ENCODE results near the gene FBXO31. TPM values are rescaled to one million over a fixed set of nuclear protein-coding genes. Genes with fewer than 3 reads are reported as not detected.
"Not testable (repeated sequence)": the region's sequence is repeated elsewhere in the genome, so short reads cannot be mapped to it uniquely, and the experiment has no call there.

FBXO31 gene
- total RNA-seq, 1 donor from 2014 or later: 34.7 TPM

DNA sequence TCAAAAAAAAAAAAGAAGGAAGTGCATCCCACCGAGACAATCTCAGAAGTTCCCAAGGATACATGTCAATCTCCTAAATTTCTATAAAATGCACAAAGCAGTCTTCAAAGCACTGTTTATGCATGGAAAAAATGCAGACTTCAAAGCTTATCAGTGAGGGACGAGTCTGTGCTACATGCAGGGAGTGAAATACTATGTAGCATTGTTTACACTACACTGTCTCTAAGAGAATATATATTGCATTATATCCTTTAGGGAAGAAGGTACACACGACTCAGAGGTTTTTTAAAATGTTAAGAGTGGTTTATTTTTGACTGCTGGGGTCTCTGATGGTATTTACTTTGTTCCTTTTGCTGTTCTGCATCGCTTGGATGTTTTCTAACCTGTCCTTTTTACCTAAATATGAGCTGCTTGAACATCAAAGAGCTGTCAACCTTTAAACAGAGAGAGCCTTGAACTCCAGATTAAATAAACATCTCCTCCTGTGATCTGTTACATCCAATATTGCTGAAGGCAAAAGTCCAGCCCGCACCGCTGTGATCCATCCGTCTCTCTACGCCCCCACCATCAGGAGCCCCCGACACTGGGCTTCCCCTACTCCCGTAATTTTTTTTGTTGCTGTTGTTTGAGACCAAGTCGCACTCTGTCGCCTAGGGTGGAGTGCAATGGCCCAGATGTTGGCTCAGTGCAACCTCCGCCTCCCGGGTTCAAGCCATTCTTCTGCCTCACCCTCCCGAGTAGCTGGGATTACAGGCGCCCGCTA, 1.4 kb downstream of the FBXO31 start:
- Mint-ChIP-seq H3K4me3 (ENCODE audit: unreplicated experiment) (peak overlapping the region; percentile 85), H3K27ac (ENCODE audit: unreplicated experiment) (peak overlapping the region; percentile 82), H3K27me3 (ENCODE audit: unreplicated experiment) (no peaks in the 10 kb centered on the region), H3K9me3 (ENCODE audit: unreplicated experiment) (no peaks in the 10 kb centered on the region), H3K4me1 (ENCODE audit: unreplicated experiment) (peaks cover 39% of the 10 kb centered on the region), H3K36me3 (ENCODE audit: unreplicated experiment) (peaks cover 3% of the 10 kb centered on the region)
- no peak for TF ChIP-seq CTCF (IDR thresholded peaks at IDR 0.05)
- DNase-seq (ENCODE audit: extremely low spot score, unreplicated experiment): no peak

GRCh38 chr16:87380881-87381280, 2.7 kb downstream of the FBXO31 start:
- Mint-ChIP-seq H3K9me3 (ENCODE audit: unreplicated experiment) (no peaks in the 10 kb centered on the region), H3K4me1 (ENCODE audit: unreplicated experiment) (peaks cover 36% of the 10 kb centered on the region), H3K27ac (ENCODE audit: unreplicated experiment) (peak overlapping the region; percentile 55), H3K27me3 (ENCODE audit: unreplicated experiment) (no peaks in the 10 kb centered on the region), H3K4me3 (ENCODE audit: unreplicated experiment) (peak overlapping the region; percentile 41), H3K36me3 (ENCODE audit: unreplicated experiment) (peaks cover 3% of the 10 kb centered on the region)
- TF ChIP-seq CTCF (IDR thresholded peaks at IDR 0.05): no peak
- DNase-seq (ENCODE audit: extremely low spot score, unreplicated experiment): no peak

DNA sequence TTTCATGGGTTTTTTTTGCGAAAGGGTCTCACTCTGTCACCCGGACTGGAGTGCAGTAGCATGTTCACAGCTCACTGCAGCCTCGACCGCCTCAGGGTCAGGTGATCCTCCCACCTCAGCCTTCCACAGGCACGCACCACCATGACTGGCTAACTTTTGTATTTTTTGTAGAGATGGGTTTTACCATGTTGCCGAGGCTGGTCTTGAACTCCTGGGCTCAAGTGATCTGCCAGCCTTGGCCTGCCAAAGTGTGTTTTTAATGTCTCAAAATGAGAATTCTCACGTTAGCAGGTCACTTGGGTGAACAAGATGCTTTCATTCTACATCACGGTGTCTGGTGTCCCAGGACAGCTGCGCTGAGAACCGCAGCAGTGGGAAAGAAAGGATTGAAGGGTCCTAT, 3.2 kb downstream of the FBXO31 start:
- TF ChIP-seq CTCF (IDR thresholded peaks at IDR 0.05): no peak
- no peaks in the 10 kb centered on the region for H3K27me3 Mint-ChIP-seq (ENCODE audit: unreplicated experiment)
- no peaks in the 10 kb centered on the region for H3K9me3 Mint-ChIP-seq (ENCODE audit: unreplicated experiment)
- no peak for DNase-seq (ENCODE audit: extremely low spot score, unreplicated experiment)
- H3K4me3 Mint-ChIP-seq (ENCODE audit: unreplicated experiment): no peak overlapping the region
- peaks cover 41% of the 10 kb centered on the region for H3K4me1 Mint-ChIP-seq (ENCODE audit: unreplicated experiment)
- peaks cover 3% of the 10 kb centered on the region for H3K36me3 Mint-ChIP-seq (ENCODE audit: unreplicated experiment)
- peak overlapping the region; percentile 55 for H3K27ac Mint-ChIP-seq (ENCODE audit: unreplicated experiment)

DNA sequence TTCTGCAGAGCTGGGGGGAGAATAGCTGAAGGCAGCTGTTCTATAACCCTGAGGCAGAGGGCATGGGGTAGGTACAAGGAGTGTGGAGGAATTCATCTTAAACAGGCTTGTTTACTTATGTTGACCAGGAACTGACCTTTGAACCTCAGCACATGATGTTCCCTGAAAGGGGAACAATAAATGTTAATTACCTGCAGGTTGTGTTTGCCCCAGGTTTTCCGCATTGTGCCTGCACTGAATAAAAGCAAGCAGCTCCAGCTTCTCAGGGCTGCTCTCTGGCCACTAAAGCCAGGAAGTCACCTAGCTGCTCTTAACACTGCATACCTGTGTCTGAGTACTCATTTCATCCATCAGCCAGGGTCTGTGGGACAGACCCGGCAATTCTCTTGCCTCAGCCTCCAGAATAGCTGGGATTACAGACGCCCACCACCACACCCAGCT, 4.2 kb downstream of the FBXO31 start:
- not testable (repeated sequence) for H3K27ac Mint-ChIP-seq (ENCODE audit: unreplicated experiment); DNase-seq (ENCODE audit: extremely low spot score, unreplicated experiment); H3K9me3 Mint-ChIP-seq (ENCODE audit: unreplicated experiment); H3K27me3 Mint-ChIP-seq (ENCODE audit: unreplicated experiment); H3K4me3 Mint-ChIP-seq (ENCODE audit: unreplicated experiment); H3K36me3 Mint-ChIP-seq (ENCODE audit: unreplicated experiment)
- peaks cover 39% of the 10 kb centered on the region for H3K4me1 Mint-ChIP-seq (ENCODE audit: unreplicated experiment)

GRCh38 chr16:87376660-87377059, 6.9 kb downstream of the FBXO31 start:
- Mint-ChIP-seq H3K9me3 (ENCODE audit: unreplicated experiment) (no peaks in the 10 kb centered on the region), H3K27ac (ENCODE audit: unreplicated experiment) (peak overlapping the region; percentile 47), H3K4me3 (ENCODE audit: unreplicated experiment) (no peak overlapping the region), H3K36me3 (ENCODE audit: unreplicated experiment) (peaks cover 3% of the 10 kb centered on the region), H3K27me3 (ENCODE audit: unreplicated experiment) (no peaks in the 10 kb centered on the region), H3K4me1 (ENCODE audit: unreplicated experiment) (peaks cover 28% of the 10 kb centered on the region)
- no peak for TF ChIP-seq CTCF (IDR thresholded peaks at IDR 0.05)
- no peak for DNase-seq (ENCODE audit: extremely low spot score, unreplicated experiment)

Data from osteocyte (in vitro differentiated cells).